CD4-positive, CD25-positive, alpha-beta regulatory T cell (primary cell): Measurements from ENCODE around the gene TWIST2. TPM values are rescaled to one million over a fixed set of nuclear protein-coding genes. Genes with fewer than 3 reads are reported as not detected.

Source experiments
- ATAC-seq, 2 donors: fragments of 150-1000 bp; cut with Tn5 transposase; one replicate each; pipeline ENCODE4 v1.10.0; 2021; ENCODE audit warnings: low read depth in 2 of 2, moderate number of reproducible peaks in 2 of 2, moderate library complexity in 1 of 2
- DNase-seq, 3 donors: peaks; one replicate each; pipeline versions ENCODE4 v3.0.0 to v3.0.0-alpha.2; 2012 to 2022; ENCODE audit warnings: mixed read lengths in 1 of 3
- H3K27ac ChIP-seq: one replicate; pipeline ENCODE4 v1.7.0; 2013; ENCODE audit warnings: mild to moderate bottlenecking, low read length; ENCODE audit not compliant: insufficient read depth, poor library complexity, severe bottlenecking
- H3K27me3 ChIP-seq: one replicate; pipeline ENCODE4 v1.7.0; 2013; ENCODE audit warnings: low read length; ENCODE audit not compliant: control insufficient read depth, insufficient read depth
- H3K36me3 ChIP-seq: one replicate; pipeline ENCODE4 v1.7.0; 2013; ENCODE audit warnings: mild to moderate bottlenecking, low read length, moderate library complexity; ENCODE audit not compliant: control insufficient read depth, insufficient read depth
- H3K4me1 ChIP-seq: 2 replicates; pipeline ENCODE4 v1.7.0; 2013; ENCODE audit warnings: mild to moderate bottlenecking, low read length; ENCODE audit not compliant: insufficient read depth, control insufficient read depth, poor library complexity, severe bottlenecking
- H3K4me3 ChIP-seq: one replicate; pipeline ENCODE4 v1.7.0; 2013; ENCODE audit warnings: low read depth, mild to moderate bottlenecking, low read length, moderate library complexity
- H3K9me3 ChIP-seq, 2 experiments: 1 replicate in 1 of 2; 2 replicates in 1 of 2; pipeline ENCODE4 v1.7.0; 2013; ENCODE audit warnings: low read length in 2 of 2, mild to moderate bottlenecking in 1 of 2, moderate library complexity in 1 of 2; ENCODE audit not compliant: control insufficient read depth in 2 of 2
- H3K27ac Mint-ChIP-seq, 3 donors: one replicate each; pipeline ENCODE4 v1.8.0; 2020 to 2022; ENCODE audit warnings: mild to moderate bottlenecking in 3 of 3, mixed read lengths in 3 of 3, moderate library complexity in 2 of 3
- H3K27me3 Mint-ChIP-seq: one replicate; pipeline ENCODE4 v1.8.0; 2022; ENCODE audit warnings: mild to moderate bottlenecking, mixed read lengths
- H3K36me3 Mint-ChIP-seq: one replicate; pipeline ENCODE4 v1.8.0; 2020; ENCODE audit warnings: mixed read lengths
- H3K4me1 Mint-ChIP-seq, 4 donors: one replicate each; pipeline ENCODE4 v1.8.0; 2020 to 2022; ENCODE audit warnings: mixed read lengths in 4 of 4, mild to moderate bottlenecking in 1 of 4
- H3K4me3 Mint-ChIP-seq, 4 donors: one replicate each; pipeline ENCODE4 v1.8.0; 2020 to 2022; ENCODE audit warnings: mild to moderate bottlenecking in 4 of 4, mixed read lengths in 4 of 4, moderate library complexity in 3 of 4
- H3K9me3 Mint-ChIP-seq, 7 donors: one replicate each; pipeline ENCODE4 v1.8.0; 2020 to 2022; ENCODE audit warnings: mixed read lengths in 7 of 7, mild to moderate bottlenecking in 3 of 7, moderate library complexity in 2 of 7
- polyA plus RNA-seq, 4 donors: library from polyadenylated mRNA; unstranded; fragments of 300-500 nt; fragmentation: Illumina TruSeq; gene quantifications; one replicate each; pipeline ENCODE4 v1.2.3, GENCODE V29; 2021
- total RNA-seq: library from RNA; stranded (reverse); gene quantifications from one replicate; pipeline ENCODE4 v1.2.3, GENCODE V29; 2022

Gene TWIST2
- total and polyA plus RNA-seq, 5 donors from 2014 or later: not detected

DNA sequence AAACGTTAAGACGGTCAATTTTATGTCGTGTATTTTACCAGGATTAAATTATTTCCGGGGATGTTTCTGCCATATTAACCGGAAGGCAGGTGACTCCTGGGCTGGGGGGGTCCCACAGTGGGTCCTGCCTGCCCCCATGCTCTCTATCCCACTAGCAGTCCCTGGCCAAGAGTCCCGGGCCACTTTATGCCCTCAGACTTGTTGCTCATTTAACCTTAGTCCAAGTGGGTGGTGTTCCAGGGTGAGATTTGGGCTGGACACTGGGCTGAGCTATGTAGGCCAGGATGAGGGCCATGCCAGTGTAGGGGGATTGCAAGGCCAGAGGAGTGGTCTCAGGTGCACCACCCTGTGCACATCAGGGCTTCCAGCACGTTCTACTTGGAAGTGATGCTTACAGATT, 24.1 kb downstream of the TWIST2 start:
- H3K4me1 Mint-ChIP-seq: peaks cover 0 to 4% (median 0%) of the 10 kb centered on the region in 4 donors
- H3K9me3 ChIP-seq: no peaks in the 10 kb centered on the region
- no peaks in the 10 kb centered on the region for H3K36me3 Mint-ChIP-seq
- ATAC-seq (no peak), DNase-seq (no peak)
- H3K4me3 Mint-ChIP-seq: no peak overlapping the region
- no peaks in the 10 kb centered on the region for H3K27me3 ChIP-seq
- H3K4me1 ChIP-seq: no peaks in the 10 kb centered on the region
- peaks cover 6% of the 10 kb centered on the region for H3K27me3 Mint-ChIP-seq
- no peak overlapping the region for H3K4me3 ChIP-seq
- no peak overlapping the region for H3K27ac Mint-ChIP-seq
- H3K9me3 Mint-ChIP-seq: peaks cover 0 to 3% (median 0%) of the 10 kb centered on the region in 7 donors
- H3K36me3 ChIP-seq: no peaks in the 10 kb centered on the region
- no peak overlapping the region for H3K27ac ChIP-seq

GRCh38 chr2:238872628-238873380, 24.9 kb downstream of the TWIST2 start:
- no peaks in the 10 kb centered on the region for H3K9me3 ChIP-seq
- H3K36me3 ChIP-seq: no peaks in the 10 kb centered on the region
- Mint-ChIP-seq H3K9me3 (peaks cover 0 to 5% (median 1%) of the 10 kb centered on the region in 7 donors), H3K4me1 (no peaks in the 10 kb centered on the region), H3K27ac (no peak overlapping the region), H3K4me3 (no peak overlapping the region), H3K36me3 (no peaks in the 10 kb centered on the region), H3K27me3 (peaks cover 6% of the 10 kb centered on the region)
- no peak overlapping the region for H3K4me3 ChIP-seq
- ATAC-seq (no peak), DNase-seq (no peak)
- H3K27ac ChIP-seq: no peak overlapping the region
- H3K27me3 ChIP-seq: no peaks in the 10 kb centered on the region
- no peaks in the 10 kb centered on the region for H3K4me1 ChIP-seq

DNA sequence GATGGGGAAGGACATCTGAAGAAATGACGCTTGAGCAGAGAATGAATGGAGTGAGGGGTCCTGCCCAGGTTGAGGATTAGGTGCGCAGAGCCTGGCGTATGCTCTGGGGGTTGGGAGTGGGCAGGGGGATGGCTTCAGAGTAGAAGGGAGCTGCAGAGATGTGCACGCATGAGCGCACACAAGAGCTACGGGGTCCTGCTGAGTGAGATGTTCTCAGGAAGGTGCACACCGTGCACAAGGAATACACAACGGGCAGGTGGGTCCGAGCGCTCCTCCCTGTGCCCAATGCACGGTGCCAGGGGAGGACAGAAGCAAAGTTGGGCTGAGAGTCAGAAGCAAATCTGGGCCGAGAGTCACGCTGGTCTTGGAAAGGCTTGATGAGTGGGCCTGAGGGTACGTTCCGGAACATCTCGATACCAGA, 25.5 kb downstream of the TWIST2 start:
- DNase-seq (no peak), ATAC-seq (no peak)
- no peak overlapping the region for H3K27ac Mint-ChIP-seq
- no peak overlapping the region for H3K27ac ChIP-seq
- H3K27me3 ChIP-seq: no peaks in the 10 kb centered on the region
- peaks cover 6% of the 10 kb centered on the region for H3K27me3 Mint-ChIP-seq
- no peaks in the 10 kb centered on the region for H3K4me1 Mint-ChIP-seq
- H3K9me3 Mint-ChIP-seq: peaks cover 0 to 5% (median 1%) of the 10 kb centered on the region in 7 donors
- no peak overlapping the region for H3K4me3 Mint-ChIP-seq
- no peaks in the 10 kb centered on the region for H3K36me3 Mint-ChIP-seq
- no peak overlapping the region for H3K4me3 ChIP-seq
- no peaks in the 10 kb centered on the region for H3K36me3 ChIP-seq
- no peaks in the 10 kb centered on the region for H3K9me3 ChIP-seq
- H3K4me1 ChIP-seq: no peaks in the 10 kb centered on the region

DNA sequence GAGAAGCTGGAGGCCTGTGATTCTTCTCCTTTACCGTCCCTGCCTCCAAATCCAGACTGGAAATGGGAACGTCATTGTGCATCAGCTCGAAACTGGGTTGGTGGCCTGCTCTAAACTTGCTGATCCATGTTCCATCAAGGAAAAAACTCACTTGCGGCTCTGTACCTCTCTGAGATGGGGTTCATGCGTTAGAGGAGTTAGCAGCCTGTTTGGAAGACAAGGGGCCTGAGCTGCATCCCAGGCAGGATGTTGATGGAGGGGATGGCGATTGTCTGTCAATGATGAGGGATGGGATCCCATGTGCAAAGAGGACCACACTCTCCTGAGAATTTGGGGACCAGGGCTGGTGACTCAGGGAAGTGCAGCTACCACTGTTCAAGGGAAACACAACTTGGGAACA, 26.0 kb downstream of the TWIST2 start:
- Mint-ChIP-seq H3K27me3 (peaks cover 6% of the 10 kb centered on the region), H3K27ac (no peak overlapping the region), H3K4me3 (no peak overlapping the region), H3K4me1 (no peaks in the 10 kb centered on the region), H3K36me3 (no peaks in the 10 kb centered on the region), H3K9me3 (peaks cover 0 to 5% (median 1%) of the 10 kb centered on the region in 7 donors)
- Histone ChIP-seq H3K36me3 (no peaks in the 10 kb centered on the region), H3K9me3 (no peaks in the 10 kb centered on the region), H3K4me1 (no peaks in the 10 kb centered on the region), H3K4me3 (no peak overlapping the region), H3K27me3 (no peaks in the 10 kb centered on the region), H3K27ac (no peak overlapping the region)
- ATAC-seq: no peak
- DNase-seq: no peak

DNA sequence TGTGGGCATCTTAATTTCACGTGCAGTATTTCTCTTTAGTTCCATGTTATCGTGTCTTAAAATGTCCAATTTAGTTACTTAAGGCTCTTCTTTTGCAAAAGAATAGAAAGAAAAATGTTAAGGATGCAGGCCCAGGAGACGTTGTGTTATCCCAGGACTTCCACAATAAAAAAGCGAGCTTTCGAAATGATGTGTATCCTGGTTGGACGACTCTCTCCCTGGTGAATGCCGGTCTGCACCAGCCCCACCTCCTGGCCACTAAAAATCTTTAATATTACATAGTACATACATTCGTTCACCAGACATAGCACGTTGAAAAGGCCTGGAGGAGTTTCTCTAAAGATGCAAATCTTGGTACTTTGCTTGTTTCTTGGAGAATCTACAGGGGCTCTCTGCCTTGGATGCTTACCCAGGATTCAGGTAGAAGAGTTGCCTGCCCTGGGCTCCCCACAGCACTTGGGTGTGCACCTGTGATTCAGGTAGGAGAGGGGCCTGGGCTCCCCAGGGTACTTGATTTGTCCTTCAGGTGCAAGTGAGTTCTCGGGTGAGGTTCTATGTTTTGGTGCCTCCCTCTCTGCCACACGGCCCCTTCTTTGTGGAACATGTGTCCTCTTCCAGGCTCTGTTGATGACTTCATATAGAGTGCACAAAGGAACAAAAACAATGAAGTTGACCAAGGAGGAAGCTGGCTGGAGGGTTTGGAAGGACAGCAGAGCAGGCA, 26.6 kb downstream of the TWIST2 start:
- H3K9me3 ChIP-seq: no peaks in the 10 kb centered on the region
- no peaks in the 10 kb centered on the region for H3K27me3 ChIP-seq
- H3K4me3 ChIP-seq: no peak overlapping the region
- H3K9me3 Mint-ChIP-seq: peaks cover 0 to 5% (median 1%) of the 10 kb centered on the region in 7 donors
- no peaks in the 10 kb centered on the region for H3K36me3 ChIP-seq
- no peaks in the 10 kb centered on the region for H3K4me1 ChIP-seq
- no peak overlapping the region for H3K27ac Mint-ChIP-seq
- DNase-seq (no peak), ATAC-seq (no peak)
- H3K27ac ChIP-seq: no peak overlapping the region
- H3K36me3 Mint-ChIP-seq: no peaks in the 10 kb centered on the region
- H3K4me1 Mint-ChIP-seq: no peaks in the 10 kb centered on the region
- H3K4me3 Mint-ChIP-seq: no peak overlapping the region
- H3K27me3 Mint-ChIP-seq: peaks cover 6% of the 10 kb centered on the region

DNA sequence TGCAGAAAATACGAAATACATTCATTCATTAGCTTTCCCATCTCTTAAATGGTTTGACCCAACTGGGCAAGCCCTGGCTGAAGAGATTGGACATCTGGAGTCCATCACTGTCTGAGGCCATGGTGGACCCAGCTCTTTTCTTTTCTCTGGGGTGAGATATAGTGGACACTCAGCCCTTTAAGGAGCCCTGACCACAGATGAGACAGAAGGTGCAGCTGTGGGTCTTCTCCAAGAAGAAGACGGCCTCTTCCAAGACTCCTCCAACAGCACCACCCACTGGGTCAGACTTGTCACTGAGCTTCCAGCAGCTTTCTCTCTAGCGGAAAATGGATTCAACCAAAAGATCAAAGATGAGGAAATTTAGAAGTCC, 27.2 kb downstream of the TWIST2 start:
- H3K27ac Mint-ChIP-seq: no peak overlapping the region

GRCh38 chr2:238875471-238876231, 27.8 kb downstream of the TWIST2 start:
- no peaks in the 10 kb centered on the region for H3K27me3 ChIP-seq
- Mint-ChIP-seq H3K4me1 (no peaks in the 10 kb centered on the region), H3K9me3 (peaks cover 0 to 5% (median 1%) of the 10 kb centered on the region in 7 donors), H3K27ac (no peak overlapping the region), H3K4me3 (no peak overlapping the region), H3K27me3 (peaks cover 6% of the 10 kb centered on the region), H3K36me3 (no peaks in the 10 kb centered on the region)
- no peak overlapping the region for H3K27ac ChIP-seq
- H3K36me3 ChIP-seq: no peaks in the 10 kb centered on the region
- no peak for DNase-seq
- H3K4me1 ChIP-seq: no peaks in the 10 kb centered on the region
- no peak overlapping the region for H3K4me3 ChIP-seq
- no peak for ATAC-seq
- no peaks in the 10 kb centered on the region for H3K9me3 ChIP-seq

More for the DNA sequence above, 27.2 kb downstream of the TWIST2 start:
- Mint-ChIP-seq H3K27me3 (peaks cover 6% of the 10 kb centered on the region), H3K4me3 (no peak overlapping the region), H3K4me1 (no peaks in the 10 kb centered on the region), H3K9me3 (peaks cover 0 to 5% (median 1%) of the 10 kb centered on the region in 7 donors), H3K36me3 (no peaks in the 10 kb centered on the region)
- Histone ChIP-seq H3K27ac (no peak overlapping the region), H3K27me3 (no peaks in the 10 kb centered on the region), H3K4me3 (no peak overlapping the region), H3K9me3 (no peaks in the 10 kb centered on the region), H3K36me3 (no peaks in the 10 kb centered on the region), H3K4me1 (no peaks in the 10 kb centered on the region)
- ATAC-seq (no peak), DNase-seq (no peak)
